ENCODE measurements around the gene MAST4.

Gene MAST4

GRCh38 chr5:66644111-66644510 lies 47.9 kb downstream of the MAST4 start:
- no peak for DNase-seq (ENCODE audit: extremely low read depth in 1 of 2, low read depth in 1 of 2)

- no peak for DNase-seq (ENCODE audit: extremely low read depth in 1 of 2, low read depth in 1 of 2)
Observed at GRCh38 chr5:66645039-66645438, 48.8 kb downstream of the MAST4 start.

- DNase-seq (ENCODE audit: extremely low read depth in 1 of 2, low read depth in 1 of 2): no peak
Observed at GRCh38 chr5:66646570-66646969, 50.4 kb downstream of the MAST4 start.

- DNase-seq (ENCODE audit: extremely low read depth in 1 of 2, low read depth in 1 of 2): no peak
Observed at GRCh38 chr5:66647146-66647856, 51.1 kb downstream of the MAST4 start.

GRCh38 chr5:66652818-66653217 lies 56.6 kb downstream of the MAST4 start:
- DNase-seq (ENCODE audit: extremely low read depth in 1 of 2, low read depth in 1 of 2): no peak

GRCh38 chr5:66653325-66653724 lies 57.1 kb downstream of the MAST4 start:
- no peak for DNase-seq (ENCODE audit: extremely low read depth in 1 of 2, low read depth in 1 of 2)

- no peak for DNase-seq (ENCODE audit: extremely low read depth in 1 of 2, low read depth in 1 of 2)
Observed at GRCh38 chr5:66655395-66656324, 59.5 kb downstream of the MAST4 start.

GRCh38 chr5:66658516-66658915 lies 62.3 kb downstream of the MAST4 start:
- DNase-seq (ENCODE audit: extremely low read depth in 1 of 2, low read depth in 1 of 2): no peak

- no peak for DNase-seq (ENCODE audit: extremely low read depth in 1 of 2, low read depth in 1 of 2)
Observed at GRCh38 chr5:66659780-66660179, 63.6 kb downstream of the MAST4 start.

GRCh38 chr5:66660396-66660795 lies 64.2 kb downstream of the MAST4 start:
- no peak for DNase-seq (ENCODE audit: extremely low read depth in 1 of 2, low read depth in 1 of 2)

GRCh38 chr5:66661149-66661548 lies 65.0 kb downstream of the MAST4 start:
- DNase-seq (ENCODE audit: extremely low read depth in 1 of 2, low read depth in 1 of 2): no peak

GRCh38 chr5:66666778-66667177 lies 70.6 kb downstream of the MAST4 start:
- no peak for DNase-seq (ENCODE audit: extremely low read depth in 1 of 2, low read depth in 1 of 2)

- no peak for DNase-seq (ENCODE audit: extremely low read depth in 1 of 2, low read depth in 1 of 2)
Observed at GRCh38 chr5:66669086-66669861, 73.1 kb downstream of the MAST4 start.

GRCh38 chr5:66669862-66670195 lies 73.6 kb downstream of the MAST4 start:
- DNase-seq (ENCODE audit: extremely low read depth in 1 of 2, low read depth in 1 of 2): no peak

- DNase-seq (ENCODE audit: extremely low read depth in 1 of 2, low read depth in 1 of 2): no peak
Observed at GRCh38 chr5:66671305-66671704, 75.1 kb downstream of the MAST4 start.

GRCh38 chr5:66674802-66675201 lies 78.6 kb downstream of the MAST4 start:
- DNase-seq (ENCODE audit: extremely low read depth in 1 of 2, low read depth in 1 of 2): no peak

- DNase-seq (ENCODE audit: extremely low read depth in 1 of 2, low read depth in 1 of 2): no peak
Observed at GRCh38 chr5:66675406-66675805, 79.2 kb downstream of the MAST4 start.

GRCh38 chr5:66680221-66680620 lies 84.0 kb downstream of the MAST4 start:
- DNase-seq (ENCODE audit: extremely low read depth in 1 of 2, low read depth in 1 of 2): no peak

GRCh38 chr5:66680804-66681203 lies 84.6 kb downstream of the MAST4 start:
- DNase-seq (ENCODE audit: extremely low read depth in 1 of 2, low read depth in 1 of 2): no peak

- DNase-seq (ENCODE audit: extremely low read depth in 1 of 2, low read depth in 1 of 2): no peak
Observed at GRCh38 chr5:66684663-66685062, 88.5 kb downstream of the MAST4 start.

GRCh38 chr5:66689522-66690220 lies 93.5 kb downstream of the MAST4 start:
- no peak for DNase-seq (ENCODE audit: extremely low read depth in 1 of 2, low read depth in 1 of 2)
